Hematopoietic multipotent progenitor cell treated with erythropoietin and hydrocortisone succinate and interleukin-3 and kit ligand, for 17 days (in vitro differentiated cells): Measurements from ENCODE around the gene FBXO38.
"Not testable (repeated sequence)": the region's sequence is repeated elsewhere in the genome, so short reads cannot be mapped to it uniquely, and the experiment has no call there.

Source experiments
- DNase-seq: peaks from one replicate; pipeline ENCODE4 v3.0.0-alpha.2; 2015; ENCODE audit warnings: low spot score

The FBXO38 gene

GRCh38 chr5:148427370-148428042 lies 43.7 kb downstream of the FBXO38 start:
- no peak for DNase-seq

GRCh38 chr5:148428848-148429247 lies 45.1 kb downstream of the FBXO38 start:
- DNase-seq, result no peak

- DNase-seq, result no peak
These were observed 50.1 kb downstream of the FBXO38 start for GRCh38 chr5:148433826-148434225.

GRCh38 chr5:148436029-148436428 lies 52.3 kb downstream of the FBXO38 start:
- no peak for DNase-seq

GRCh38 chr5:148437249-148437648 lies 53.5 kb downstream of the FBXO38 start:
- no peak for DNase-seq

- no peak for DNase-seq
These were observed 55.2 kb downstream of the FBXO38 start for GRCh38 chr5:148438933-148439332.

- DNase-seq, result no peak
These were observed 59.5 kb downstream of the FBXO38 start for GRCh38 chr5:148443241-148443640.

GRCh38 chr5:148443998-148444397 lies 60.2 kb downstream of the FBXO38 start:
- peak; percentile 75 for DNase-seq

GRCh38 chr5:148445578-148445977 lies 61.8 kb downstream of the FBXO38 start:
- no peak for DNase-seq

GRCh38 chr5:148446611-148447010 lies 62.9 kb downstream of the FBXO38 start:
- no peak for DNase-seq

- DNase-seq, result no peak
These were observed 68.9 kb downstream of the FBXO38 start for GRCh38 chr5:148452499-148453193.

- DNase-seq, result no peak
These were observed 70.8 kb downstream of the FBXO38 start for GRCh38 chr5:148454576-148454975.

- no peak for DNase-seq
These were observed 71.4 kb downstream of the FBXO38 start for GRCh38 chr5:148455185-148455584.

- DNase-seq, result peak; percentile 27
These were observed 73.4 kb downstream of the FBXO38 start for GRCh38 chr5:148457183-148457620.

GRCh38 chr5:148458036-148458888 lies 74.5 kb downstream of the FBXO38 start:
- no peak for DNase-seq

- no peak for DNase-seq
These were observed 75.9 kb downstream of the FBXO38 start for GRCh38 chr5:148459669-148460068.

GRCh38 chr5:148465381-148466235 lies 81.8 kb downstream of the FBXO38 start:
- no peak for DNase-seq

GRCh38 chr5:148466236-148466580 lies 82.5 kb downstream of the FBXO38 start:
- DNase-seq, result no peak

- no peak for DNase-seq
These were observed 84.2 kb downstream of the FBXO38 start for GRCh38 chr5:148467958-148468357.

- not testable (repeated sequence) for DNase-seq
These were observed 85.0 kb downstream of the FBXO38 start for GRCh38 chr5:148468746-148469145.

GRCh38 chr5:148469501-148469935 lies 85.8 kb downstream of the FBXO38 start:
- no peak for DNase-seq

- DNase-seq, result no peak
These were observed 87.6 kb downstream of the FBXO38 start for GRCh38 chr5:148471379-148471778.
